ENCODE results near the gene DLK1.

Gene DLK1

DNA sequence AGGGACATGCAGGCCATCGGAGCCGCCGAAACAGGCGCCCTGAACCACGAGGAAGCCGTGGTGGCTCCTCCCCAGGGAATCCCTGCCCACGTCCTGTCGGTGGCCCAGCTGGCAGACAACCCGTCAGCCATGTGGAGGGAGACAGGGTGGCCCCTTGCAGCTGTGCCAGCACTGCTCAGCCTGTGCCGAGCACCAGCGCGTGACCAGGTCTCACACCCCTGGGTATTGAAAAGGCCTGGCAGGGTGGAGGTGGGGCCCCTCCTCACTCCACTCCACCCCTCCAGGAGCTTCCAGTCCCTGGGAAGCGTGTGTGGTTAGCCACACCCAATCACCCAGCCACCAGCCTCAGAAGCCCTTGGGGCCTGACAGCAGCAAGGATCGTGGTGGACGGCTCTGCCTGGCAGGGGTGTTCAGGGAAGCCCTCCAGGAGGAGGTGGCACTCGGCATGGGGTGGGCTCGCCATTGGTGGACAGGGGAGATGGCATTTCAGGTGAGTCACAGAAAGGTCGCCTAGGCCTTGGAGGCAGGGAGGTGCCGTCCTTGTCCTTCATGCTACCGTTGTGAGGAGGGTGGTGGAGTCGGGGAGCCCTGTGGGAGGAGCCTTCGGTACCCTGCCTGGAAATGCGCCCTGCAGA lies 12.3 kb upstream of the DLK1 start:
- DNase-seq (ENCODE audit: low read depth) = no peak

DNA sequence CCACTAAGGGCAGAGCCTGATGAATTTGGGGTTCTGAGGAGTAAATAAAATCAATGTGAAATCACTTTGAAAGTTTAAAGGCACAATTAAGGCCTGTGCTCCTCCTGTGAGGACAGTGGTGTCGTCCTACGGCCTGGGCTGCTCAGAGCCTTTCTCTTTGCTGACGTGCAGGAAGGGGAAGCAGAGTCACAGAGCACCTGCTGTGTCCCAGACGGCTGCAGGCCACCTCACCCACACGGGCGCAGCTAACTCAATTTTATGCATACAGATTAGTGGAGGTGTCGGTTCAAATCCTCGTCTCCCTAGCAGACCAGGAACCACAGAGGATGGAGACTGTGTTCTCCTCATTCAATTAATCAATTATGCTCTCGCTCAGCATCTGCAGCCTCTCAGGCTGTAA lies 11.4 kb upstream of the DLK1 start:
- DNase-seq (ENCODE audit: low read depth) = no peak

DNA sequence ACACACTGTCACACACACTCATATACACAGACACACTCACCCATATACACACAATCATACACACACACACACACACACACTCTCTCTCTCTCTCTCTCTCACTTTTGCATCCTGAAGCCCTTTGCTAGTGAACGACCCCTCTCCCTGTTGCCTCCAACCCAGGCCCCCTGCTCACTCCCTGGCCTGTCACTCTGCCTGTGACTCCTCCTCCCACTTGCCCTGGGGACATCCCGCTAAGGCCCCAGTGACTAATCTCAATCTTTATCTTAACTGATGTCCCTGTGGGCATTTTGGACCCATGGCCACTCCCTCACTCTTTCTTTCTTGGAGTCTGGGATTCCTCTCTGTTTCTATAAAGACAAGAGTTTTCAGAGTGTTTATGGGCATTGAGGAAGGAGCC lies 10.9 kb upstream of the DLK1 start:
- DNase-seq (ENCODE audit: low read depth) = no peak

- no peak for DNase-seq (ENCODE audit: low read depth)
Observed at GRCh38 chr14:100717386-100717785, 9.3 kb upstream of the DLK1 start.

- no peak for DNase-seq (ENCODE audit: low read depth)
Observed at GRCh38 chr14:100719976-100720520, 6.6 kb upstream of the DLK1 start.

- DNase-seq (ENCODE audit: low read depth) = no peak
Observed at GRCh38 chr14:100721568-100721967, 5.1 kb upstream of the DLK1 start.

GRCh38 chr14:100722367-100722766 lies 4.3 kb upstream of the DLK1 start:
- no peak for DNase-seq (ENCODE audit: low read depth)

DNA sequence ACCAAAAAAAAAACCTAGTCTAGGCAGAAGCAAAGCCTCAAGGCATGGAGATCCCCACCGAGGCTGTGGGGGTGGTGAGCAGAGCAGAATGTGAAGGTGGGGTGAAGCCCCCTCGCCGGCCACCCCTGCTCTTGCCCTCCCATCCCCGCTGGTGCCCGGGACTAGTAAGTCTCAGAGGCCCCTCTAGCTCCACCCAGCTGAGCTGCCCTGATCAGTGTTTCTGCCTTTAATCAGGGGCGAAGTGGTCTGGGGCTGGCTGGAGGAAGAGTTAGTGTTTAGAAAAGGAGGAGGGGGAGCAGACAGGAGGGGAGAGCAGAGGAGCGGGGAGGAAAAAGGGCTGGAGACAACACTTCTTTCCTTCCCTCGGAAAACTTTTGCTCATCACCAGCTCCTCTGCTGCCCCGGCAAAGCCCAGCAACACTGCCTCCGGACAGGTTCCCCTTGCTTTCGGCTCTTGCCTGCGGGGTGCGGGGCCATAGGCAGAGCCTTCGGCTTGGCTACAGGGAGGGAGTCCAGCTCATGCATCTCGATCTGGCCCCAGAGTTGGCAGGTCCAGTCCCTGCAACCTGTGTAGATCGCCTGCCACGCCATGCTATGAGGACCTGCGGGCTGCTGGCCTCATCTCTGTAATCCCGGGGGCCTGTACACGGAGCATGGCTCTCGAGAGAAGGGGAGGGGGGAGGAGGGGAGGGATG lies 3.4 kb upstream of the DLK1 start:
- no peak for DNase-seq (ENCODE audit: low read depth)

DNA sequence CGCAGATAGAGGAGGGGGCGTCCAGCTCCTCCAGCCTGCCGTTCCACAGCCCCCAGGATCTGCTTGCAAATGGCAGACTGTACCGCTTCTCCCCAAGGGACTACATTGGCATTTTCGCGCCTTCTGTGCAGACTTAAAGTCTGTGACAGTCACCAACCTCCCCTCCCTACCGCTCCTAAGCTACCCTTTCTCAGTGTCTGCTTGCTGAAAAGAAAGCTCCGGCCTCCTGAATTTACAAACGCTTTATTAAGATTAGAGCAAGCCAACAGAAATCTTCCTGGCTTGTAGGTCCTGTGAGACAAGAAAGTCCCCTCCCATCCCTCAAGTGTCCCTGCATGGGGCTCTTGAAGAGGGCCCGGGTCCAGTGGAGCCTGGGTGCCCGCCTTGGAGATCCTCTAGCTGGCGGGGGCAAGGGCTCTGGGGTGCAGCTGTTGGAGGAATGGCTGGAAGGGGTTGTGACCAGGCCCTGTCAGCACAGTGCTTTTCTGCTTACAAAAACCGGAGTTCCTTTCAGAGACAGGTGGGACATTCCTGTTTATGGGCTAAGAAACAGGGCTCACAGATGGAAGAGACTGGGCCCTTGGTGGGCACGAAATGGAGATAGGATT lies 2.8 kb upstream of the DLK1 start:
- no peak for DNase-seq (ENCODE audit: low read depth)

GRCh38 chr14:100724536-100724935 lies 2.2 kb upstream of the DLK1 start:
- no peak for DNase-seq (ENCODE audit: low read depth)

DNA sequence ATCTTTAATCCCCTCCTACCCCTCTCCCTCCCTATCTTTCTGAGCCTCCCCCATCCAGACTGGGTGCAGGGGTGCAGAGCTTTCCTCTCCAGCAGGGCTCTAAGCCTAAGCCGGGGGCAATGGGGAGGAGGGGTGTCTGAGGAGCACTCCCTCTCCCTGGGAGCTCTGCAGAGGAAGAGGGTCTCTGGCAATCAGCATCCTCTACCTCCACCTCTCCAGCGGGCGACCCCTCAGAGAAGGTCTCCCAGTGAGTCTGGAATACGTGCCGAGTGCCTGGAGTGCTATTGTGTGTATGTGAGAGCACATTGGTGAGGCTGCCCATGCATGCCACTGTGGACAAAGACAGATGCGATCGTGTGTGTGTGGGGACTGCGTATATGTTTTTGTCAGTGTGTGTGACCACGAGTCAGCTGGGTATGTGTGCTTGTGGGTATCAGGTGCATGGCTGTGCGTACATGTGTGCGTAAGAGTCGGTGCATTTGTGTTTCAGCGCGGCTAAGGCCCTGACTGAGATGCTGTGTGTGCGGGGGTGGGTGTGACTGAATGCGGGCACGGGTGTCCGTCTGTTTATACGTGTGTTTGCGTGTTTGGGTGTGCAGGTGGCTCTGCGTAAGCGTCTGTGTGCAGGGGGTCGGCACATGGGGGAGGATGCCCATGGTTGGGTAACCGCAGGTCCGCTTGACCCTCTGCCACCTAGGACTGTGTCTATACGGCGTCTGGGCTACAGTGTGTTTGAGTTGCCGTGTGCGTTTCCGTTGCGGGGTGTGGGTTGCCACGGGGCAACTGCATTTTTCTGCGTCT lies 905 bp upstream of the DLK1 start:
- DNase-seq (ENCODE audit: low read depth) = no peak

DNA sequence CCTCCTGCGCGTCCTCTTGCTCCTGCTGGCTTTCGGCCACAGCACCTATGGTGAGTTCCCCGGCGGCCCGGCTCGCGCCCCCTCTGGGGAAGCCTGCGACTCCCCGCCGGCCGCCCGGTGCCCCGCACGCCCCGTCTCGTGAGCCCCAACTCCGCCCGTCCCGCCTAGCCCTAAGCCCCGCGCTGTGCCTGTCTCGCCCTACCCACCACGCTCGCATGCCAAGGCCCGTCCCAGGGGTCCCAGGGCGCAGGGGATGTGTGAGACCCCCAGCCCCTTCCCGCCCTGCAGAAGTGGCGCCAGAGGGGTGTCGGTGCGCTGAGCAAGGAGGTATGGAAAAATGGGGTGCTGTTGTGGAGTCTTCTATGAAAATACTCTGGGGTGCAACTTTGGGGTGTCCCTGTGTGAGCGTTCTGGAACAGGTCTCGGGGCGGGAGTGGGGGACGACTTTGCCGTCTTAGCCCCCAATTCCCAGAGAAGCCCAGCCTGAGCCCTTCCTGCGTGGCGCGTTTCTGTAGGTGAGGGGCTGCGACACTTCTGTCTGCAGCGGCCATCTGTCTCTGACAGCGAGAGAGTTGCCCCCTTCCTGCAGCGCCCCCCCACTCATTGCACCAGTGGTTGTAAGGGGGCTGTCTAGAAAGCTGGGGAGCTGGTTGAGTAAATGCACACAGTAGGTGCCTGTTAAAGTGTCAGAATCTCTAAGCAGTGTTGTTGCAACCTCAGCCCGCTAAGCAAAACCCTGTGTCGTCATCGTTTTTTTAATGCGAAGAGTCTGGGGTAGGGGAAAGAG lies 587 bp downstream of the DLK1 start:
- no peak for DNase-seq (ENCODE audit: low read depth)

- DNase-seq (ENCODE audit: low read depth) = no peak
Observed at GRCh38 chr14:100727873-100728240, 1.2 kb downstream of the DLK1 start.

- no peak for DNase-seq (ENCODE audit: low read depth)
Observed at GRCh38 chr14:100728962-100729361, 2.3 kb downstream of the DLK1 start.

DNA sequence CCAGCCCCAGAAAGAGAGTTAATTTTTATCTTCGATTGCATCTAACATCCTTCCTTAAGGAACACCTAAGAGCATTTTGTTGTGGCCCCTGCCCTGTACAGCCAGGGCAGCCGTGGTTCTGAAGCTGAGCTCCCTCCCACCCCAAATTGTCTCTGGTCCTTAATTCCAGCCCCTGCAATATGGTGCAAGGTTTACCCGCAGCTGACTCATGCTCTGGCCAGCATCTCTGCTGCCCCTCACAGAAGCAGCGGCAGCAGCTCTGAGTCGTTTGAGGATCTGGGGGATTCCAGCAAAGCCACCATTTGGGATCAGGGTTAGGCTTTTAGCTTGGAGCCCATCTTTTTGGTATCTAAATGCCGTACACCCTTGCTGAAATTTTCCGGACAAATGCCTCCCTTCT lies 3.3 kb downstream of the DLK1 start:
- DNase-seq (ENCODE audit: low read depth) = no peak

GRCh38 chr14:100730581-100730980 lies 3.9 kb downstream of the DLK1 start:
- DNase-seq (ENCODE audit: low read depth) = no peak

DNA sequence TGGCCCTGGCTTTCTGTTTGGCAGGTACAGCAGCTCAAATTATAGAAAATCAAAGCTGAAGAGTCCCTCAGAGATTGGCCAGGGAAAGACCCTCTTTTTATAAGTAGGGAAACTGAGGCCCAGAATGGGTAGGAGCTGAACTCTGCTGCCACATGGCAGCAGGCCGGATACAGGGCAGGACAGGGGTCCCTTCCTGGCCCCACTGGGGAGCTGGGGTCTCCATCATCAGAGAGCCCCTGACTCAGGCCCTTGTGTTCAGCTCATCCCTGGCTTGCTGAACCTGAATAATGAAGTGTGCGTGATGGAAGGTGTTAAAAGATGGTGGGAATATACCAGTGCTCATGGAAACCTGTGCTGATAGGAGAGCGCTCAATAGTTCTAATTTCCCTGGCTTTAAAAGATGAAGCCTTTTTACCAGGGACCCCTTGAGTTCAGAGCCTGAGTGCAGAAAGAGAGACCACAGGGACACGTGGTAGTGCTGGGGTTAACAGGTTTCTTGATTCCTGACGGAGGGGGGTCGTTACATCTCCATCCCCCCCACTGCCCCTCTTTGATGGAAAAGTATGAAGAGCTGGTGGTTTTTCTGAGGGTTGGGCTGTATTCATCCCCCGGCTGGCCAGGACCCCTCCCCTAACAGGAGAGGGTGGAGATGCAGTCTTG lies 4.4 kb downstream of the DLK1 start:
- DNase-seq (ENCODE audit: low read depth) = no peak

DNA sequence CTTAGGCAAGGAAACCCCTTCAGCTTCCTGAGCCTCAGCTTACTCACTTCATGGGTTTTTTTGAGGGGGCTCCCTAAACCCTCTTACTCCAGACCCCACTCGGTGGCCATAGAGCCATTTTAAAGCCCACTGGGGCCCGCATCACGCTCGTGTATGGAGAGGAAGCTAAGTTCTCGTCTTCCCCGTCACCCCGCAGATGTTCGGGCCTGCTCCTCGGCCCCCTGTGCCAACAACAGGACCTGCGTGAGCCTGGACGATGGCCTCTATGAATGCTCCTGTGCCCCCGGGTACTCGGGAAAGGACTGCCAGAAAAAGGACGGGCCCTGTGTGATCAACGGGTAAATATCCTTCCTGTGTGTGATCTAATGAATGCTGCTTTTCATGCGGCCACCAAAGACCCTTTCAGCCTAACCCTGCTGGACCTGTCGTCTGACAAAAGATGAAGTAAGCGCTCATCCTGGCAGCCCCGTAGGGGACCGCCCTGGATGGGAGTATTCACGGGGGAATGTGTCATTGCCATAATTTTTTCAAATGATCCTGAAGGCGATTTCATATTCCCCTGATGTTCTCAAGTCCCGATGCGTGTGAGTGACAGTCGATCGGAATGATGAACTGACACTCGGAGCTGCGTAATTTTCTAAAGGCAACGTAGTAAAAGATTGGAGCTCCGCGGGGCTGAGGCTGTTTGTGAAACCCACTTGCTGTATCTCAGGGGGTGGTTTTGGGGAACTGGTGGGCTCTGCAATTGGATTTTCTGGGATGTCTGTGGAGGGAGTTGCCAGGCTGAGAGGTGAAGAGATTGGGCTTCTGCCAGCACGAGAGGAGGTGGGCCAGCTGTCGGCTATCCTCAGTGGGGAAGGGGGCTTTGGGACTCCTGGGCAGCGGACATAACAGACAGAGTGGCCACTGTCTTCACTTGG lies 5.4 kb downstream of the DLK1 start:
- DNase-seq (ENCODE audit: low read depth) = no peak

DNA sequence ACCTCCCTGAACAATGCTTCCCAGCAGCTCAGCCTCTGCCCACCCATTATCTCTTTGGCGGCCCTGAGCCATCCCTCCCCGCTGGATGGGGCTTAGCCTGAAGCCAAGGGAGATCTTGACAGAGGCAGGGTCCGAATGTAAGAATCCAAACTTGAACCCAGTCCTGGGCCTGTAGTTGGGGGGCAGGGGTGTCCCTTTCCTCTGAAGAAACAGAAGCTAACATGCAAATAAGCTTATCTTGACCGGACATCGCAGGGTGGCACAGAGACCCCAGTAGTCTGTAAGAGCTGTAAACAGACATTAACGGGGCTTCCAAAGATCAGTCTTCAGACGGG lies 6.0 kb downstream of the DLK1 start:
- no peak for DNase-seq (ENCODE audit: low read depth)

DNA sequence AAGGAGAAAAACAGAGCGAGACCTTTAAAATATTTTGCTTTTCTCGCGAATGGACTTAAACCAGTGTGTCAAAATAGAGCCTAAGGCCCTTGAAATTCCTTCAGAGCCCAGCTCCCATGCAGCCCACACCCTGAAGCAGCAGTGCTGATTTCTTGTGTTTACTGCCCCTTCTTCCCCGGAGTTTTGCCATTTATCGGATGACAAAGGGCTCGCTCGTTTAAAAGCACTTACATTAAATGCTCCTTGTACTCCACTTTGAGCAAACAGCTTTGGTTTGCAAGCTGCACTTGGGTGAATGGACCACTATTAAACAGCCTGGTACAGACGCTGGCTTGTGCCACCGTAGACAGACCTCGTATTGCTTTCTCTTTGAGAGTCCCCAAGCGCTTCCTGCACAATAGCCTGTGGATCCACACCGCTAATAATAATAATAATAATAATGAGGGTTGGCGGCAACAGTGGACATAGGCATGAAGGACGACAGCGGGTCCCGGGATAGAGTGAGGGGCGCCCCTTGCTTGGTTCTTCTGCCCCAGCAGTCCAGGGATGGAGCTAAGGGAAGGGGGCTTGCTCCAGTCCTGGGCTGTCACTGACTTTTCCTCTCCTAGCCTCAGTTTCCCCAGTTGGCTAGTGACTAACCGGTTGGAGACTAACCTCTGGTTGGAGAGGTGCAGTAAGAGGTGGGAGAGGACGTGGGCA lies 6.6 kb downstream of the DLK1 start:
- DNase-seq (ENCODE audit: low read depth) = no peak
